UCSD-AML1 (cell line): ENCODE results near the gene DENND2D.
"Not testable (repeated sequence)": the region's sequence is repeated elsewhere in the genome, so short reads cannot be mapped to it uniquely, and the experiment has no call there.

Experiments
- DNase-seq: peaks from one replicate; lab custom pipeline; 2025; ENCODE audit not compliant: unreplicated experiment; lab: John Stamatoyannopoulos, UW

DENND2D gene

DNA sequence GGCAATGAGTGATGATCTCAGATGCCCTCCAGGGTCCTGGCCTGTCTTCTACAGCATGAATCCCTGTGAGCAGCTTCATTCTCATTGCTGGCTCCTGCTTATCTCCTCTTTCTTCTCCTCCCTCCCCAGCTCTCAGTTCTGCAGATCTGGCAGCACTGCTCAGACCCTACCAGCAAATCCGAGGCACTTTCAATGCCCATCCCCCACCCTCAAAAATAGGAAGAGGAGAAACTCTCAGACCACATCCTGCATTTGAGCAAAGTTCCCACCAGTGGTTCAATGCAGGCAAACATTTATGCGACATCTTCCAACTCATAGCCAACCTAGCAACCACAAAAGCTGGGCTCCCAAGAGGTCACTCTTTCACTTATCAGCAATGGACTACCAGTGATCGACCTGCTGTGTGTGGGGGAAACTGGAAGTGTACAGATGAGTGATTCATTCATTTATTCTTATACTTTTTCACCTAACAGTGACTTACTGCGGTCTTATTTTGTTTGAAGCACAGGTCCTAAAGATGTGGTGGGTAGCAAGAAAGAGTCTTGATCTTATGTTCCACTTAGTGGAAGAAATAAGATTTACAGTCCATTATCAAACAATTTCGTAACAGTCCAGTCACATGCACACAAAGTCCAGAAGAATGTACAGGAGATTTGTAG, 21.3 kb upstream of the DENND2D start:
- DNase-seq = peak; percentile 63

DNA sequence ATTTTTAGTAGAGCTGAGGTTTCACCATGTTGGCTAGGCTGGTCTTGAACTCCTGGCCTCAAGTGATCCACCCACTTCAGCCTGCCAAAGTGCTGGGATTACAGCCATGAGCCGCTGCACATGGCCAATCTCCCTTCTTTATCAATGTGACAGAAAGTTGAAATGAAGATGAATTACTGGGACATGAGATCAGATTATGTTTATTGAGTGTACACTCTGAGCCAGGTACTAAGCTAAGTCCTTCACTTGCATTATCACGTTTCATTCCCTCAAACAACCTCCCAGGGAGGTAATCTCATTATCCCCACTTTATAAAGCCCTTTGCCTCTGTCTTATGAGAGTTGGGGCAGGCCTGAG, 20.8 kb upstream of the DENND2D start:
- no peak for DNase-seq

- no peak for DNase-seq
Measured at GRCh38 chr1:111220302-111220890, 19.9 kb upstream of the DENND2D start.

DNA sequence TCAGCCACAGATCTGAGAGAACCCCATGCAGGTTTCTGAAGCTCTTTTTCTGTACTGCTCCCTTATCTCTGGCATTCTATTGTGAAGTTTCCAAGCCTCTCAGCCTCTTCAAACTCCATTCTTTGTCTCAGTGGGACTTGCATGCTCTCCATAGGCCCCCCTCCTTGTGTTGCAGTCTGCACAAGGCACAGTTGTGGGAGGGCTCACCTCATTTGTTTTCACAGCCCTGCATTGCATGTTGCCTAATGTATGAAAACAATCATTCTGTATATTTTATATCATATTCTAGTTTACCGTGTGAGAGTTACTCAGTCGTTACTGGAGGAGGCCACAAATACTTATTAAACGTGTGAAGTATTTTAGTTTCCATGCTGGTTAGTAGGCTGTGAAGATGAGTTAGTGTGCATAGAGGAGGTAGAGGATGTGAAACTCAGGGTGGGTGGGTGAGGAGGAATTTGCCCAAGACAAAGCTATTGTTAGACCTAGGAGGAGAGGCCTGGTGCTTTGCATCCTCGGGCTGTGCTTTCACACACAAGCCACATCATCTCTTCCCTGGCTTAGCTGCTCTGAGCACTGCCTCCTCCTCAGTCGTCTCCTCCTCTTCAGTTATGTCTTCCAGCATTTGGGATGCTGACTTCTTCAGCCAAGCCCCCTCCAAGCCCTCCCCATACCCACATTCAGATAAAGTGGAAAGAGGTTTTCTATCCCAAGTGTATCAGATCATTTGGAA, 19.3 kb upstream of the DENND2D start:
- no peak for DNase-seq

DNA sequence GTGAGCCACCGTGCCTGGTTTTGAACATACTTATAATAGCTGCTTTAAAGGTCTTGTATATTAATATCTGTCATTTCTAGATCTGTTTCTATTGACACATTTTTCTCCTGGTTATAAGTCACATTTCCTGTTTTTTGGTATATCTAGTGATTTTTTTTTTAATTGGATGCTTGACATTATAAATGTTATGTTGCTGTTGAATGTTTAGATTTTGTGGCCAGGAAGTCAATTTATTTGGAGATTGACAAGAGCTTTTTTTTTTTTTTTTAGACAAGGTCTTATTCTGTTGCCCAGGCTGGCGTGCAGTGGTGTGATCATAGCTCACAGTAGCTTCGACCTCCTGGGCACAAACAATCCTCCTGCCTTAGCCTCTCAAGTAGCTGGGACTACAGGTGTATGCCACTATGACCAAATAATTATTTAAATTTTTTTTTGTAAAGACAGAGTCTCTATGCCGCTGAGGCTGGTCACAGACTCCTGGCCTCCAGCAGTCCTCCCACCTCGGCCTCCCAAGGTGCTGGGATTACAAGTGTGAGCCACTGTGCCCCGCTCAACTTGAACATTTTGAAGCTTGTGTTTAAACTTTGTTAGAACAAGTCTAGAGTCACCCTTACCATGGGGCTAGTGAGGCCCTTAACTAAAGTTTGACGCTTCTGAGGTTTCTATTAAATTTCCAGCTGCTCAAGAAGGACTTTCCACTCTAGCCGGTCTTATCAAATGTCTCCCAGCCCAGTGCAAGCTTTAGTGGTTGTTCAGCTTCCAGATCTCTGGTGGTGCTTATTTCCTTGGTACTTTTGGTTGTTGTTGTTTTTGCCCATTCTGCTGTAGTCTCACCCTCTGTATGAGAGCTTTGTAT, 18.5 kb upstream of the DENND2D start:
- DNase-seq = no peak

DNA sequence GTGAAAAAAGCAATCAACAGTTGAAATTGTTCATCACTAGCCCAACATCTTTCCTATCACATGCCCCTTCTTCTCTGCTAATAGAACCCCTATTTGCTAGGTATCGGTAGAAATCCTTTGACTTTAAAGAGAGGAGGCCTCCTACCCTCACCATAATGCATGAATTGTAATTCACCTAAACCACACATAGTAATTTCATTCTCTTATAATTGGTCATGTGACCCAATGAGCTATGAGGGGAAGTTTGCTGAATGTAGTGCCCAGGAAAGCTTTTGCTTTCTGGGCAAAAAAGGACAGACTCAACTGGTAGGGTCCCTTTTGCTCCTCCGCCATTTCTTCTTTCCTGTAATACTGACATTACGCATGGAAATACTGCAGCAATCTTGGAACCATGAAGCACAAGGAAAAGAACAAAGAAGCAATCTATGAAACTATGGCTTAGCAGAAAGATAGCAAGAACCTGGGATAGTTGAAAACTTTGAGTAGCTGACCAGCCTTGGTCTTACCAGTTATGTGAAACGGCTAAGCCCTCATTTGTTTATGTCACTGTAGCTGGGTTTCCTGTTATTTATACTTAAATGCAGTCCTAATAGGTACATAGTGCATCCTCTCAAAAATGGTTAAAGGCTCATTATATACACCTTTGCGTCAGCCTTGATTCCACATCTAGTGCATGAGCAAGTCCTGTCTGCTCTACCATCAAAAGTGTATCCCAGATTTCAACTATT, 16.9 kb upstream of the DENND2D start:
- no peak for DNase-seq

DNA sequence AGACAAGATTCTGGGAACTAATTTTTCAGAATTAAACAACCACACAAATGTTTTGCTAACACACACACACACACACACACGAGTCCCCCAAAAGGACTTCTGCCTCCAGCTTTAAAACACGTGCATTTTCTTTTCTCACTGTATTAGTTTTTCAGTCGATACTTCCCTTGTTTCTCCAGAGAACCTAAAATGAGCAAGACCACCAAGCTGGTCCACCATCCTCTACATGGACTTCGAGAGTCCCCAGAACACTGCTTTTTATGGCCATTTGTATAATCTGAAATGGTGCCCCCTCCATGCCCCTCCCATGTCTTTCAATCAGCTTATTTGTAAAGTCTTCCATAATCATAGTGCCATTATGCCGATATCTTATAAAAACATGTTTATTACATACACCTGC, 16.3 kb upstream of the DENND2D start:
- no peak for DNase-seq

GRCh38 chr1:111215285-111215684, 14.8 kb upstream of the DENND2D start:
- DNase-seq = not testable (repeated sequence)

- no peak for DNase-seq
Measured at GRCh38 chr1:111214884-111215283, 14.4 kb upstream of the DENND2D start.

- no peak for DNase-seq
Measured at GRCh38 chr1:111214074-111214801, 13.8 kb upstream of the DENND2D start.

DNA sequence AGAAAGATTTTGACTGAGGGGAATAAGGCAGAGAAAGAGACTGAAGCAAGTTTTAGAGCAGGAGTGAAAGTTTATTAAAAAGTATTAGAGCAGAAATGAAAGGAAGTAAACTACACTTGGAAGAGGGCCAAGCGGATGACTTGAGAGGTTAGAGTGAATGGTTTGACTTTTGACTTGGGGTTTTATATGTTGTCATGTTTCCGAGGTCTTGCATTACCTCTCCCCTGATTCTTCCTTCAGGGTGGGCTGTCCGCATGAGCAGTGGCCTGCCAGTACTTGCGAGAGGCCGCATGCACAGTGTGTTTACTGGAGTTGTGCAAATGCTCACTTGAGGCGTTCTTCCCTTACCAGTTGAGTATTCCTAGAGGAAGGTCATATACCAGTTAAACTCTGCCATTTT, 13.0 kb upstream of the DENND2D start:
- DNase-seq = no peak

- DNase-seq = no peak
Measured at GRCh38 chr1:111212634-111213335, 12.3 kb upstream of the DENND2D start.

DNA sequence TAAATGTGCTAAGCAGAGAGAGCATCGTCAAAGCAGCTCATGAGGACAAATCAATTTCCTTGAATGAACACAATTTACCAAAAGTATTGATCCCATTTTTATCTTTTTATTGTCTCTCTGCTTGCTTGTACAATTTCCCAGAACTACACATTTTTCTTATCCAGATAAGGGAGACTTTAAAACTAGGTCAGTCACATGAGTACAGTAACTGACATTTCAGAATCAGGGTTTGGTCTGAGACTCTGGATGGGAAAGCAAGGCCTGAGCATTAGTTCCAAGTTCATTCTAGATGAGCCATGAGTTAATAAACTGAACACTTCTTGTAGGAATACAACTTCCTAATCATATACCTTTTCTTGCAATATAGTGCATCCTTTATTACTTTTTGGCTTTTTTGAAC, 11.5 kb upstream of the DENND2D start:
- no peak for DNase-seq

DNA sequence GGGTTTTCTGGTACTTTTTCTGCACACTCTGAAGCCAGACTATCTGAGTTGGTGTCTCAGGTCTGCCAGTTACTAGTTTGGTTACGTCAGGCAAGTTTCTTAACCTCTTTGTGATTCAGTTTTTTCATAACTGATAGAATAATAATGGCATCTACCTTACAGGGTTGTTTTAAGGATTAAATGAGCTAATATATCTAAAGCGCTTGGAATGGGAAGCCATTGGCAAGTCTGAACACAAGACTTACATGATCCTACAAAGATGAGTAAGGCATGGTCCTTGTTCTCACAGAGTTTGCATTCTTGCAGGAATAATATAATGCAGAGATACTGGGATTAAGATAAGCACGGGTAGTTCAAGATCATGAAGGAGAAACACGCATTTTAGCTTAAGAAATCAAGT, 9.2 kb upstream of the DENND2D start:
- DNase-seq = no peak

GRCh38 chr1:111208921-111209320, 8.5 kb upstream of the DENND2D start:
- DNase-seq = no peak

GRCh38 chr1:111205714-111206050, 5.2 kb upstream of the DENND2D start:
- DNase-seq = no peak

DNA sequence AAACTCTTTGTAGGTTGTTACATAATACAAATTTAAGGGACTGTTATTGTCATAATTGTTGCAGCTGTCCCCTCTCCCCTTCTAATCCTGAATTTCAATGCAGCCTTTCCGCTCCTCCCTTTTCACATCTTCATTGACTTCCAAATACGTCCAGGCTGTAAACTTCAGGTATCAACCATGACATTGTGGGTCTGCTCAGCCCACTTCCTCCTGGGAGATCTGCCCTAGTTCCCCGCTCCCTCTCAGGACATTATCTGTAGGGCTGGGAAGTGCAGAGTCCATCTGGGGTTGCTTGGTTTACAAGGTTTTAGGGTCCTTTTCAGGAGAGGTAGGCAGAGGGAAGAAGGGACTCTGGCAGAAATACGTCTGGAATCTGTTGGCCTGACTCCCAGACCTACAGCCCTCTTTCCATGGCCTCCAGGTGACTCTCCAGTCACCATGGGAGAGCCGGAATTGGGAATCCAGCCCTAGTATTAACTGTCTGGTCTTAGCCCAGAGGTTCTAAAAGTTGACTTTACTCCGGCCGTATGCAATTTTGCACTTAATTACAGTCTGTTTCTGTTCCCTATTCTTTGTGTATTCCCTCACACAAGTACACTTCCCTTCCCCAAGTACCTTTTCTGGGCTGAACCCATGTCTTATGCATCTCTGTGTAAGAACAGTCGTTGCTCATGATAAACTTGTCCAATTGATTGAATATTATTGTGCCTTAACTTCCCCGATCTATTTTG, 4.7 kb upstream of the DENND2D start:
- peak; percentile 28 for DNase-seq

- peak; percentile 78 for DNase-seq
Measured at GRCh38 chr1:111204201-111204982, 3.9 kb upstream of the DENND2D start.
